GM19035 (cell line): Measurements from ENCODE around the gene HEPACAM.

ENCODE experiments used
- ATAC-seq: cut with Tn5 transposase; IDR thresholded peaks from one replicate; pipeline ENCODE4 v1.9.1; 2021; ENCODE audit not compliant: unreplicated experiment

The HEPACAM gene

GRCh38 chr11:124869856-124870387 is 65.9 kb downstream of the HEPACAM start:
- ATAC-seq: no peak

- no peak for ATAC-seq
These were observed 66.5 kb downstream of the HEPACAM start for GRCh38 chr11:124869331-124869730.
